LoVo (cell line): Measurements from ENCODE around the gene INPP5A.
"Not testable (repeated sequence)": the region's sequence is repeated elsewhere in the genome, so short reads cannot be mapped to it uniquely, and the experiment has no call there.

ENCODE experiments used
- DNase-seq: peaks from one replicate; pipeline ENCODE4 v3.0.0-alpha.2; 2016; ENCODE audit warnings: low spot score

Gene INPP5A

GRCh38 chr10:132696204-132696603 is 158.6 kb downstream of the INPP5A start:
- no peak for DNase-seq

GRCh38 chr10:132696728-132697577 is 159.4 kb downstream of the INPP5A start:
- DNase-seq, result no peak

DNA sequence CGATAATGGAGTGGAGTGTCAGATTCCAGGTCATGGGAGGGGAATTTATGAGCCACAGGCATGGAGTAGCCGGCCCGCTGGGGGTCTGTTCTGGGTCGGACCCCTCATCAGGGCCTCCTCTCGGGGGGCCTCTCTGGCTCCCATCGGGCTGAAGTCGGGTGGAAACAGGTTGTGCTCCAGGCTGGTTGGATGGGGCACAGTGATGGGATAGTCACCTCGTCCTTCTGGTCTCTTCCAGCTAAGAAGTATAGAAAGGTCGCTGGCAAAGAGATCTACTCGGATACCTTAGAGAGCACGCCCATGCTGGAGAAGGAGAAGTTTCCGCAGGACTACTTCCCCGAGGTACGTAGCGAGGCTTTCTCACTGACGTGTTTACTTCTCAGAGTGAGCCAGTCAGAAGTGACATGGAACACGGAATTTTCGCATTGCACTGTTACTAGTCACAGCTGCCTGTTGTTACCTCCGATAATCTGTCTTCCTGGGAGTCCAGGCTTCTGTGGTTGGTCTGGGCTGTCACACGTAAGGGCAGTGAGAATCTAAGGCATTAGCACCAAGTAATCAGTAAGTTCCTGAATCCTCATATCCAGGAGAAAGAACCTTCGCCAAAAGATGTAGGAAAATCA is 160.1 kb downstream of the INPP5A start:
- DNase-seq, result no peak

- no peak for DNase-seq
These were observed 160.7 kb downstream of the INPP5A start for GRCh38 chr10:132698211-132698751.

- DNase-seq, result no peak
These were observed 161.3 kb downstream of the INPP5A start for GRCh38 chr10:132698761-132699391.

- DNase-seq, result no peak
These were observed 162.0 kb downstream of the INPP5A start for GRCh38 chr10:132699411-132700155.

- no peak for DNase-seq
These were observed 162.8 kb downstream of the INPP5A start for GRCh38 chr10:132700156-132701098.

DNA sequence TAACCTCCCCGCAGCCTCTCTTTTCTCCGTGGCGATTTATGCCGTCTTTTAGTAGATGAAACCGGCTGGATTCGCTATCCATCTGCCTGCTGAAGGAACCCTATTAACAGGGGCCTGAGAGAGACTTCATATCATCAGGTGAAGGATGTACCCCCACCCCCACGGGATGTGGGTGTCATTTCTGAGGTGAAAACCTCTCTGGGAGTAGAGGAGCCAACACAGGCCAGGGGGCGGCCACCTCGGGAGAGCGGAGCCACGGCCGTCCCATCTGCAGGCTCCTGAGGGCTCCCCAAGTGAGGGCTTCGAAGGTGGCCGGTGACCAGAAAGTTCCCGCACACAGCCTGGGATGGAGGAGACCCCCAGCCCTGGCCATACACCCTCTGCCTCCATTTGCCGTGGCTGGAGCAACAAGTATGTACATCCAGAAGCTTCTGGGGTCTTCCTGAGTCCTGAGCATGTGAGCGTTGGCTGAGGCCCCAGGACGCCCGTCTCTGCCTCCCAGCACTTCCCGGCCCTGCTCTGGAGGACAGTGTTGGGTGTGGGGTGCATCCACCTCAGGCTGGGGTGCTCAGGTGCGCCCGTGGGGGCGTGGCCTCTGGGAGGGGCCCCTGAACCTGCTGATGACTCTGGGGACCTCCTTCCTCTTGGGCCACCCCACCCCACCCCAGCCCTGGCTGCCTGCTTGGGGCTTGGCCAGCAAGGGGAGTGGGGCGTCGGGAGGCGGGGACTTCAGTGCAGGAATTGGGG is 163.7 kb downstream of the INPP5A start:
- DNase-seq, result no peak

DNA sequence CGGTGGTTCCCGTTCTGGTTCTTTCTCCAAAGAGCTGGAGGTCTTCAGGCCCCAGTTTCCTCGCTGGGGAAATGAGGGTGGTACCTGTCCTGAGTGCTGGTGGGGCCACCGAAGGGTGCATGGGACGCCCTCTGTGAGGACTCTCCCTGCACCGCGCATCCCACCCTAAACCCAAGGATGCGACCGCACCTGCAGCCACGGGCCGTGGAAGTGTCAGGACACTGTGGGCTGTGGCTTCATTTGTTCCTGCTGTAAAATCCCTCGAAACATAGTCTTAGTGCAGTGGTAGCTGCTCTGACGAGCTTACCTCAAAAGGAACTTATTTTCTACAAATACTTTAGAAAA is 164.2 kb downstream of the INPP5A start:
- DNase-seq, result no peak

DNA sequence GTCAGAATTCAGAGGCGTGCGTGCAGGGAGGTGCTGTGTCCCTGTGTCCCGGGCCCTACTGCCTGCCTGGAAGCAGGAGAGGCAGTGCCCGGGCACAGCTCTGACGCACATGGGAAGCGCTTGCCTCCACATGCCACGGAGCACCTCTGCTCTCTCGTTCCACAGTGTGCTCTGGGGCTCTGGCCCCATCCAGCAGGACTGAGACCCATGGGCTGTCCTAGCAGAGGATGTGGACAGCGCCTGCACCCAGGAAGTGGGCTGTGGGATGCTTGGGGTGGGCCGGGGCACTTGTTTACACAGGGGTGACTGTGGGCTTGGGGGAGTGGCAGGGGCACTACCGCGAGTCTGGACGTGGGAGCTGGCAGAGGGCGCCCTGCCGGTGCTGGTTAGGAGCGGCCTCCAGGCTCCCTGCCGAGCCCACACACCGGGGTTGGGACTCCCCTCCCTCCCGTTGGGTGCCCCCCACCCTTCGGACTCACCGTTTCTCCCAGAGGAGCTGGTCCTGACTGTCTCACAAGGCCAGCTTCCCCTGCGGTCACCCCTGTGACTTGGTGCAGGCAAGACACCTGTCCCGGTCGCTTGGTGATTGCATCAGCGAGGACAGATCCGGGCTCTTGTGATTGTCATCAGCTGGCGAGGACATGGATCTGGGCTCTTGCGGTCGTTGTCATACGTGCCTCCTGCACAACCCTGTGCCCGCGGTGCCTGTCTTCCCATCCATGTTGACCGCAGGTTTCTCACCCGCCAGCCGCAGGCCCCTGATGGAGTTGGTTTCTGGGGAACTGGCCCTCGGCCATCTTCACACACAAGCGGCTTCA is 165.2 kb downstream of the INPP5A start:
- no peak for DNase-seq

- DNase-seq, result no peak
These were observed 165.9 kb downstream of the INPP5A start for GRCh38 chr10:132703419-132704007.

DNA sequence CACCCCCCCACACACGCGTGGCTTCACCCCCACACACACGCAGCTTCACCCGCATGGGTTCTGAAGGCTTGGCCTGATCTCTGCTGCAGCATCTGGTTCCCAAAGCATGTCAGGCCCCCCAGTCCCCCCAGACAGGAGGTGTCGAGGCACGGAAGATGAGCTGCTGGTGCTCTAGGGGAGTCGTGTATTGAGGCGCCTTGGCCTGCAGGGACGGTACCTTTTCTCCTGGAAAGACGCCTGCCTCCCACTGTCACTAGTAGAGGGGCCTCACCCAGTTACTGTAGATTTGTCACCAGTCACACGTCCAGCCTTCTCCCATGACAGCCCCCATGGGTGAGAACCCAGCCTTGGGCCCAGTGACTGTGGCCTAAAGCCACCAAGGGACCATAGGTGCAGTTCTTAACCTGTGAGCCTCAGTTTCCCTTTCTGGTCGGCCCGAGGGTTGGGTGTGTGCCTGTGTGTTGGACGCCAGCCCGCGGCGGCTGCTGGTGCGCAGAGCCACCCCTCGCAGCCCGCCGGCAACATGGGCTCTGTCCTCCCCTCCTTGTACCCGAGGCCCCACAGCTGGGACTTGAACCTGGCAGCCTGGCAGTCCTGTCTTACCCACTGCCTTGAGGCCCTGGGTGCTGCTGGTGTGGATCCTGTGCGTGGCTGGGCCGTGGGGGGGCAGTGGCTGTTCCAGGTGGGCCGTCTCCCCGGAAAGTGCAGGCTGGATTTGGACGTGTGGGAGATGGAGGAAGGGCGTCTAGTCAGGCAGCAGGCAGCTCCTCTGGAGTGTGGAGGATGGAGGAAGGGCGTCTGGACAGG is 166.6 kb downstream of the INPP5A start:
- no peak for DNase-seq

DNA sequence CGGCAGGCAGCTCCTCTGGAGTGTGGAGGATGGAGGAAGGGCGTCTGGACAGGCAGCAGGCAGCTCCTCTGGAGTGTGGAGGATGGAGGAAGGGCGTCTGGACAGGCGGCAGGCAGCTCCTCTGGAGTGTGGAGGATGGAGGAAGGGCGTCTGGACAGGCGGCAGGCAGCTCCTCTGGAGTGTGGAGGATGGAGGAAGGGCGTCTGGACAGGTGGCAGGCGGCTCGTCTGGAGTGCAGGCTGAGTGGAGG is 167.2 kb downstream of the INPP5A start:
- DNase-seq, result not testable (repeated sequence)

DNA sequence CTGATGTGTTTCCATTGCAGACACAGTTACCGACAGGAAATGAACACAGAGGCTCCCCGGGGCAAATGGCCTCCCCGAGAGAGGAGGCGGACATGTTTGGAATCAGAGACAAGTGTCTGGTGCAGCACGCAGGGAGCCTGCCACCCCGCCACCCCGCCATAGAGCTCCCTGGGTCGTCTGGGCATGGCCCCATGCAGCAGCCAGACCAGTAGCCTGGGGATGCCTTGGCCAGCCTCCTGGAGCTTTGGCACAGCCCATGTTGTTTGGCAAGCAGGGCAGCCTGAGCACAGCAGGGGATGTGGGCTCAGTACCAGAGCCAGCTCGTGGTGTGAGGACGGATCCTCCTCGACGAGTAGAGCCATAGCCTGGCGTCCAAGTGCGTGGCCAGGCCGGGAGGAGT is 167.6 kb downstream of the INPP5A start:
- no peak for DNase-seq

DNA sequence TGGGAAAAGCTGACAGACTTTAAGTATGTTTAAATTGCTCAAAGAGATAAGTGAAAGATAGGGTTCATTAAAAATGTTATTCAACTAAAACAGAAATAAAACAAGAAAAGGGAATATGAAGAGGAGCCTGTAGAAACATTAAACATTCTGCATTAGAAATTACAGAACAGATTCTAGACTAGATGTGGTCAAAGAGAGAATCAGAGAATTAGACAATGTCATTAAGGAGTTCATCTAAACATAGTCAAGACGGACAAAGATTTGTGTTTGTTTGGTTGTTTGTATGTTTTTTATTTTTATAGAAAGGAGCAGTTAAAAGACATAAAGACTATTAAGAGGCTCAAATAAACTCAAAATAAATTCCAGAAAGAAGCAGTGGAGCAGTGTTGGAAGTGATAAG is 168.4 kb downstream of the INPP5A start:
- no peak for DNase-seq

- no peak for DNase-seq
These were observed 169.1 kb downstream of the INPP5A start for GRCh38 chr10:132706701-132707100.

DNA sequence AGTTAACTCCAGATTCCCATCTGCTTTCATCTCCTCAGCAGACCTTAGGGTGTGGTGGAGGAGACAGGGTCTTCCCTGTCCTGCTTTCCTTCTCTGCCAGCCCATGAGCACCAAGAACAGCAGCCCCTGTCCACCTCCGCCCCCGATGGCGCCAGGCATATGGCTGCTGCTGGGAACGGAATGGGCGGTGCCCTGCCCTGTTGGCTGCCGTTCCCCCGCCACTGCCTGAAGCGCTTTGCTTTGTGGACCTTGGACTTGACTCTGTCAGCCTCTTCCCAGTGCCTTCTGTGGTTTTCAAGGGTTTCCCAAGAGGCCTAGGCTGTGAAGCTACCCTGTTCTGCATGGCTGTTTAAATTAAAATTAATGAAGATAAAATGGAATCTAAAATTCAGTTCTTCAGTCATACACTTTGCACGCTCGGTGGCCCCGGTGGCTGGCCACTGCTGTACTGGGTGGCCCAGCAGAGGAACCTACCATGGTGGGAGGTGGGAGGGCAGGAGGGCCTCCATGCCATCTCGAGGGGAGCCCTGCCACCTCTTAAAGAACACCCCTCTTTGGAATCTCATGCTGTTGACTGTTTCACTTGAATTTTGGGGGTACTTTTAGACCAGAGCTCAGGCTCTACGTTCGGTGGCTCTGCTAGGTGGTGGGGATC is 169.7 kb downstream of the INPP5A start:
- peak; percentile 2 for DNase-seq

- no peak for DNase-seq
These were observed 170.2 kb downstream of the INPP5A start for GRCh38 chr10:132707776-132708171.
